Measurements from ENCODE around the gene NEK5.

The NEK5 gene

GRCh38 chr13:52011632-52012511 is 117.0 kb downstream of the NEK5 start, which contains the start of gene ALG11:
Gene ALG11, plus strand, starts transcription at chr13:52012398. Its CDS starts 21 bp downstream, at chr13:52012419.
- peak; percentile 99 for DNase-seq (ENCODE audit: low read depth in 2 of 3, low spot score in 2 of 3)

- DNase-seq (ENCODE audit: low read depth in 2 of 3, low spot score in 2 of 3): peak in 1 of 3 experiments; percentile 1
Measured at GRCh38 chr13:52010890-52011631, 117.8 kb downstream of the NEK5 start, which contains the start of gene ATP7B. Gene ATP7B, minus strand, starts transcription at chr13:52011450. Its CDS starts 113 bp downstream, at chr13:52011337.

DNA sequence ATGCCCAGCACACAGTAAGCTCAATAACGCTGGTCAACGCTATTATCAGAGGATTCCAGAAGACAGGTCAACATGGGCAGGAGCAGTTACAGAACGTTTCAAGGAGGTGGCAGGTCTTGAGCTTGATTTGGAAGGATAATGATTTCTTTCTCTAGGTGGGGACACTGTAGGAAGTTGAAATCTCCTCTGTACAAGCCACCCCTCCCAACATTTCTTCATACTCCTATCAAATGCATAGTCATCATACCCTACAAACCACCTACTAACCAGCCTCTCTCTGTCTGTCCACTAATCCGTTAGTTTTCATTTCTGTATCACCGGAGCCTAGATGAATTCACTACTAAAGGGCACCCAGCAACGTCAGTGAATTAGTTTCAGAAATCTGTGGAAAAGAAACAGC is 118.9 kb downstream of the NEK5 start:
- DNase-seq (ENCODE audit: low read depth in 2 of 3, low spot score in 2 of 3): no peak

- DNase-seq (ENCODE audit: low read depth in 2 of 3, low spot score in 2 of 3): no peak
Measured at GRCh38 chr13:52006523-52007245, 122.2 kb downstream of the NEK5 start.

DNA sequence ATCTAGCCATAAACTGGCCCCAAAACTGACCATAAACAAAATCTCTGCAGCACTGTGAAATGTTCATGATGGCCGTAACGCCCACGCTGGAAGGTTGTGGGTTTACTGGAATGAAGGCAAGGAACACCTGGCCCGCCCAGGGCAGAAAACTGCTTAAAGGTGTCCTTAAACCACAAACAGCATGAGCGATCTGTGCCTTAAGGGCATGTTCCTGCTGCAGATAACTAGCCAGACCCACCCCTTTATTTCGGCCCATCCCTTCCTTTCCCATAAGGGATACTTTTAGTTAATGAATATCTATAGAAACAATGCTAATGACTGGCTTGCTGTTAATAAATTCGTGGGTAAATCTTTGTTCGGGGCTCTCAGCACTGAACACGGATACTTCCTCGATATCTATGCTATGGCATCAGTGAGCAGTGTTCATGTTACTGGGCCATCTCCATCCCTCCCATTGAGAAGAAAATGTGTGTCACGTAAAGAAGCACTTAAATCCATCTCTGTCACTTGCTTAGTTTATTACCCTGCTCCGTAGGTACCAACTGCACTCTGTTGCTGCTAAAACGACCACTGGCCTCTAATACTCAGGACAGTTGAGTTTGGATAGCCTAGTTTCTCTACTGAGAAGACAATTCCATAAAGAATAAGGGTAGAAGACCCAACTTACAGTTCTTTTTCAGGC is 122.9 kb downstream of the NEK5 start:
- no peak for DNase-seq (ENCODE audit: low read depth in 2 of 3, low spot score in 2 of 3)

DNA sequence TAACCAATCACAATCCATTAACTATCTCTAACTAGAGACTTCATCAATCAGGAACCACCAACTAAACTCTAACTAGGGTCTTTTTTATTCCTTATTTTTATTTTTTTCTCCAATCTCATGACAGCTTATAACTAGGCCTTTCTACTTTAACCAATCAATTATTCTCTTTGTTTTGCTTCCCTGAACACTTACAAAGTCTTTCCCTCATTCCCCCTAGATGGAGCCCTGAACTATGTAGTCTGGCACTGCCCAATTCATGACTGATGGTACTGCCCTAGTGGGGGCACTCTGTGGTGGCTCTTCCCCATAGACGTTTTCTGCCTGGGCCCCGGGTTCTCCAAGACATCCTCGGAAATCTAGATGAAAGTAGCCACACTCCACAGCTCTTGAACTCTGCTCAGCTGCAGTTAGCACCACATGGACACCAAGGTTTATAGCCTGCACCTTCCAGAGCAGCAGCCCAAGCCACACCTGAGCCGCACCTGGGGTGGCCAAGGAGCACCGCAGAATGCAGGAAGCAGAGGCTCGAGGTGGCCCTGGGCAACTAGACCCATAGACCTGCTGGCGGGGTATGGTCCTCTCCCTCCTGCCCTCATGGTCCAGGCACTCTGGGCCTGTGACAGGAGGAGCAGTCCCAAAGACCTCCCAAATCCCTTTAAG is 124.2 kb downstream of the NEK5 start:
- no peak for DNase-seq (ENCODE audit: low read depth in 2 of 3, low spot score in 2 of 3)

DNA sequence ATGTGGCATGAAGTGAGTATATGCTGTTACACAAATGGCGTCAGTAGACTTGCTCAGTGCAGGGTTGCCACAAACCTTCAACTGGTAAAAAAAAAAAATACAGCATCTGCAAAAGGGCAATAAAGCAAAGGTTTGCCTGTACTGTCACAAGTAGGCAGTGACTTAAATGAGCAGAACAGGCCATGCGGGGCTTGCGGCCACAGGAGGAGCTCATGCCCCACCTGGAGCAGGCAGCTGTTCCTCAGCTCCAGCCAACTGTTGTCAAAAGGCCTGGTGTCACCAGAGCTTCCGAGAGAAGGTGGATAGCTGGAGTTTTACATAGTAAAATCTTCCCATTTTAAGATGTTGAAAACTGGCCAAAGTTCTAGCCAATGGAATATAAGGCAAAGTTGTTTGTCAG is 125.3 kb downstream of the NEK5 start:
- no peak for DNase-seq (ENCODE audit: low read depth in 2 of 3, low spot score in 2 of 3)

GRCh38 chr13:52002361-52002760 is 126.5 kb downstream of the NEK5 start:
- DNase-seq (ENCODE audit: low read depth in 2 of 3, low spot score in 2 of 3): no peak

- DNase-seq (ENCODE audit: low read depth in 2 of 3, low spot score in 2 of 3): no peak
Measured at GRCh38 chr13:52001120-52001731, 127.6 kb downstream of the NEK5 start.

DNA sequence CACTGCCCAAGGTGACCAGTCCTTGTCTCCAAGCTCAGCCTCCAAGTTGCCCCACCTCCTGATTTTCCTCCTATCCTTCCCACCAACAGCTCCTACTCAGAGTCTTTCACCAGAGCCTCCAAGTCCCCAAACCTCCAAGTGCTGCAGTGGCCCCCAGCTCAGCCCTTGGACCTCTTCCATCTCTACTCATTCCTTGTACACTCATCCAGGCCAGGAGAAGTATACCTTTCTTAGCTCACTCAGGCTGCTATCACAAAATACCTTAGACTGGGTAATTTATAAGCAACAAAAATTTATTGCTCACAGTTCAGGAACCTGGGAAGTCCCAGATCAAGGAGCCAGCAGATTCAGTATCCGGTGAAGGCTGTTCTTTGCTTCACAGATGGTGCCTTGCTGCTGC is 129.0 kb downstream of the NEK5 start:
- no peak for DNase-seq (ENCODE audit: low read depth in 2 of 3, low spot score in 2 of 3)

DNA sequence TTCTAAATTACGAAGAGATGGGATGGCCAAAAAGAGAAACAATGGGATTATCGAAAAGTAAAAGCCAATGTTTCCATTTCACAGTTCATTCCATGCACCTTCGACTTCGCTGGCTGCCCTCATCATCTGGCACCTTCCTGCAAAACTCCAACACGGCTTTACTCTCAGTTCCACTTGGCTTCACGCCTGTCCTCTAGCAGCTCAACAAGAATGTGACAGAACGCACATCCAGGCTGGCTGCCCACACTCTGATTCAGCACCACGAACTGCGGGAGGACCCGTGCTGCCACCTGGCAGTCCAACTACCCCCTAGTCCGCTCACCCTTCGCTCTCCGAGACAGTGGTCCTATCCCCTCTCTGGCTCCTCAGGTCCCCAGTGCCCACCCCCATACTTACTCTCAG is 129.4 kb downstream of the NEK5 start:
- no peak for DNase-seq (ENCODE audit: low read depth in 2 of 3, low spot score in 2 of 3)

GRCh38 chr13:51998723-51999509 is 130.0 kb downstream of the NEK5 start:
- no peak for DNase-seq (ENCODE audit: low read depth in 2 of 3, low spot score in 2 of 3)

- no peak for DNase-seq (ENCODE audit: low read depth in 2 of 3, low spot score in 2 of 3)
Measured at GRCh38 chr13:51997641-51998330, 131.1 kb downstream of the NEK5 start.

GRCh38 chr13:51997186-51997585 is 131.7 kb downstream of the NEK5 start:
- DNase-seq (ENCODE audit: low read depth in 2 of 3, low spot score in 2 of 3): no peak

DNA sequence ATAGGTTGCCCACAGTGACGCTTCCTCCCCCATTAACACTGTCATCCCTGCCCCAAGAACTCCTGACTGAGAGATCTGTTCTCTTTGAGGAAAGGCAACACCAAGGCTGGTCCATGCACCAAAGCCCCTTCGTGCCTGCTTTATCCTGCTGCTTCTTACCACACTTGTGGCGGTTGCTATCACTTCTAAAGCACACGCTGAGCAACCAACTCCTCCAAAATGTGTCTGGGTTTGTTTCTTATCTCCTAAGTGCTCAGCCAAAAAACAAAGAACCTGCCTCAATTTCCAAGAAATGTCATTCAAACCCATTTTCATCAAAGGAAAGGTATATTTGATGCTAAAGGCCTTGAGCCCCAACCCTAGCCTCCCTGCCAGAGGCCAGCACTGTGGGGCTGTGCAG is 132.2 kb downstream of the NEK5 start:
- no peak for DNase-seq (ENCODE audit: low read depth in 2 of 3, low spot score in 2 of 3)

GRCh38 chr13:51995677-51996551 is 133.0 kb downstream of the NEK5 start:
- no peak for DNase-seq (ENCODE audit: low read depth in 2 of 3, low spot score in 2 of 3)

GRCh38 chr13:51993713-51994112 is 135.2 kb downstream of the NEK5 start:
- DNase-seq (ENCODE audit: low read depth in 2 of 3, low spot score in 2 of 3): no peak

All from activated CD8-positive, alpha-beta memory T cell treated with anti-CD3 and anti-CD28 coated beads for 48 hours (primary cell).